Measurements from ENCODE around the gene ISX.

The ISX gene

GRCh38 chr22:35135165-35135564, 69.2 kb downstream of the ISX start:
- H3K27me3 ChIP-seq (ENCODE audit: insufficient read depth, poor library complexity, severe bottlenecking) = no peaks in the 10 kb centered on the region
- H3K4me1 ChIP-seq (ENCODE audit: insufficient read depth, poor library complexity, severe bottlenecking) = no peaks in the 10 kb centered on the region
- no peaks in the 10 kb centered on the region for H3K36me3 ChIP-seq (ENCODE audit: low read depth)
- no peak overlapping the region for H3K4me3 ChIP-seq (ENCODE audit: severe bottlenecking)
- H3K27ac ChIP-seq (ENCODE audit: poor library complexity, severe bottlenecking) = no peak overlapping the region
- H3K9me3 ChIP-seq (ENCODE audit: severe bottlenecking) = no peaks in the 10 kb centered on the region
- no peak for TF ChIP-seq CTCF (IDR thresholded peaks at IDR 0.05; ENCODE audit: poor library complexity, severe bottlenecking)
- ATAC-seq (ENCODE audit: low read depth) (no peak), DNase-seq (ENCODE audit: low spot score) (no peak)

Measured in RWPE2 (cell line).